ENCODE results near the gene ESRRB.
"Not testable (repeated sequence)": the region's sequence is repeated elsewhere in the genome, so short reads cannot be mapped to it uniquely, and the experiment has no call there.

The ESRRB gene

GRCh38 chr14:76500011-76500410, 124.1 kb downstream of the ESRRB start:
- no peak for DNase-seq

DNA sequence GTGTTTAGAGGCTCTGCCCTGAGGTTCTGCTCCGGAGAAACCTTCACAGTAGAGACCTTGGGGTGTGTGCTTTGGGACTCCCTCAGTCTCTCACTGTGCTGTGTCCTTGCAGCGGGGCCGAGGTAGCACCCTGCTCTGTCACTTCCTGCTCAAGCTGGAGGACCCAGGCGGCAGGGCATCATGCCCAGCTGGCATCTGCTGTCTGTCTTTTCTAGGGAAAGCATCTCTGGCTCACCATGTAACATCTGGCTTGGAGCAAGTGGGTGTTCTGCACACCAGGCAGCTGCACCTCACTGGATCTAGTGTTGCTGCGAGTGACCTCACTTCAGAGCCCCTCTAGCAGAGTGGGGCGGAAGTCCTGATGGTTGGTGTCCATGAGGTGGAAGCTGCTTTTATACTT, 124.5 kb downstream of the ESRRB start:
- no peak for DNase-seq

DNA sequence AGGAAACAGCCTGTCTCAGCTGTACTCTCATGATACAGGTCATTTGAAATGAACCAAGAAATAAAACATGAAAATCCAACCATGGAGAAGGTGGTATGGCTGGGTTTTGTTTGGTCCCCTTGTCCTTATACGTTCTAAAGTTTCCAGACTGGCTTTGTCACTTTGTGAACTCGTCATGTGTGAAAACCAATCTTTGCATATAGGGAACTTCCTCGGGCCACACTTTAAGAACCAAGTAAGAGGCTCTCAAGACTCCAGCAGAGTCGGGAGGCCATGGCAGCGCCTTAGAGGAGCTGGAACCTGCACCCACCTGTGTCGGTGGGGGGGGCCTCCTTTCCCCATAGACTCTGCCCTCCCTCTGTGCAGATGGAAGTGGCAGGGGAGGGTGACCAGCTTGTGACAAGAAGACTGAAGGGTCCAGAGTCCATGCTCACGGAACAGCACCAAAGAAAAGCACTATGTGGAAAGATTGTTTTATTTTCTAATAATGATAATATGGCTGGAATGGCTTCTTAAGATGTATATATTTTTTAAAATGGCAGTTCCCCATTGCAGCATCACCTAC, 125.3 kb downstream of the ESRRB start:
- no peak for DNase-seq

- no peak for DNase-seq
Measured at GRCh38 chr14:76502219-76502618, 126.3 kb downstream of the ESRRB start.

DNA sequence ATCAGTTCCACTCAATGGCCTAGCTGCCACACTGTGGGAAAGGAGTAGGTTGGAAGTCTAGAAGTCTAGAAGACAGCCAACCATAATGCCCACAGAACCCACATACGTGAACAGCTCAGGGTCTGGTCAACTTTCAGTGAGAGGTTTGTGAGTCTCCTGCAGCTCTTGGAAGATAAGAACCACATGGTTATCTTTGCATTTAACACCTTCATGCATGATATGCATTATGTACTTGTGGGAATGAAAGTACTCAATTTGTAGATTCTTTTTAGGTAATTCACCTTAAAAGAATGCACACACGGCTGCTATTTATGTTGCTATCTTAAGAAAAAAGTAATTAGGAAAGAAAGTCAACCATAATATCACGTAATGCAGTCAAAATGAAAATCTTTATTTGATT, 126.7 kb downstream of the ESRRB start:
- DNase-seq = no peak

DNA sequence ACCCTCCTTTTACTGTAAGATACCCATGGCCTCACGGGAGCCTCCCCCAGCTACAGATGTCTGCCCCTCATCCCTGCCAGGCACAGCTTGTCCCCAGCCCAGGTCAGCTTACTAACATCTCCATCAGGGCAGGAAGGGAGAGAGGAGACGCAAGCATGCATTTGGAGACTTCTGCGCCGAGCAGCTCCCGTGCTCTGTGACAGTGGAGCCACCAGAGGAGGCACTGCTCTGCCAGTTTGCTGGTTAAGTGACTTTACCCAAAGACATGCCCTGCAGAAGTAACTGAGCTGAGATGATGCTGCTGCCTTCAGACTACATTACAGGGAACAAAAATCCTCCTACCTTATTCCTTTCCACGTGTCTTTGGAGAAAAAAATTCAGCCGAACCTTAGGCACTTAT, 133.4 kb downstream of the ESRRB start:
- no peak for DNase-seq

GRCh38 chr14:76510181-76510580, 134.2 kb downstream of the ESRRB start:
- no peak for DNase-seq

GRCh38 chr14:76514213-76514998, 138.5 kb downstream of the ESRRB start:
- DNase-seq = peak; percentile 14

DNA sequence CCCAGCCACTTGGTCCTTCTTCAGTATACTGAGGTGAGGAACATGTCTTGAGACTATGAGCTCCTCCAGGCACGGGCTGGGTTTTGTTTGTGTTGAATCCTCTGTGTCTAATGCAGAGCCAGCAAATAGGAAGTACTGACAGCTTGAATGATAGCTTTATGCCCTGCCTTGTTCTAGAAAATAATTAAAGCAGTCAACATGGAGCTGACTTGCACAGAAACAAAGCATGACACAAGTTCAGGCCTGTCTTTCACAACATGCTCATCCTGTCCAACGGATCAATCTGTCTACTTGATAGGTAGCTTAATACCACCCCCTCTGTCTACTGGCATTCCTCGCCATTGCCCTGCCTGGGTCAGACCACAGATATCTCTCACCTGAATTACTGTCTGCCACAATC, 140.9 kb downstream of the ESRRB start:
- DNase-seq = no peak

- DNase-seq = no peak
Measured at GRCh38 chr14:76518366-76518765, 142.4 kb downstream of the ESRRB start.

- no peak for DNase-seq
Measured at GRCh38 chr14:76525106-76525821, 149.3 kb downstream of the ESRRB start.

DNA sequence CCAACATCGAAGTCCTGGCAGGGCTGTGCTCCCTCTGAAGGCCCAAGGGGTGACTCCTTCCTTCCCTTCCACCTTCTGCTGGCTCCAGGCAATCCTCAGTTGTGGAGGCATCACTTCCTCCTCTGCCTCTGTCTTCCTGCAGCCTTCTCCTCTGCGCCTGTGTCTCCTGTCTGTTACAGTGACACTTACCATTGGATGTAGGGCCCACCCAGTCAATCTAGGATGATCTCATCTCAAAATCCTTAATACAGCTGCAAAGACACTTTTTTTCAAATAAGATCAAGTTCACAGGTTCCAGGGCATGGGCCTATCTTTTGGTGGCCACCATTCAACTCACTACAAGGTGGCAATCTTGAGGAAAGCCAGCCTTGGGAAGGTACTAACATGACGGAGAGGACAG, 155.1 kb downstream of the ESRRB start:
- DNase-seq = no peak

DNA sequence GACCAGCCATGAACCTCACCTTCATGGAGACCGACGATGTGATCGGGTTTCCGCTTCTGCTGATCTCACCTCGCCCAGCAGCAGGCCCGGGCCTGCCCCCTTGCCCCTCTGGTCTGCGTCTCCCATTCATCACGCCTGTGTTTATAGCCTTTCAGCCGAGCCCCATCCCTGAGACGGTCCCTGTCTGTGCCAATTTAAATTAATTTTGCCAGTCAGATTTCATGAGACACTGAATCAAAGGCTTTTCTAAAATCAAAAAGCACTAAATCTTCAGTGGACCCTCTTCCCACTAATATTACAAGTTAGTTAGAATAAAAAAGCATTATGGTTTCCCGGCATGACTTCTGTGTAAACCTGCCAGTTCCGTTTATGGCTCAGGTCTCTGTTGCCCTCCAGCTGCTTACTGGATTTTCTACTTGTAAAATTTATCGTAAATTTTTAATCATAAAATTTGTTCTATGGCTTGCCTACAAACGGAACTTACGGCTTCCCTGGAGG, 155.9 kb downstream of the ESRRB start:
- no peak for DNase-seq

GRCh38 chr14:76536636-76537035, 160.7 kb downstream of the ESRRB start:
- not testable (repeated sequence) for DNase-seq

- DNase-seq = no peak
Measured at GRCh38 chr14:76537906-76538647, 162.1 kb downstream of the ESRRB start.

DNA sequence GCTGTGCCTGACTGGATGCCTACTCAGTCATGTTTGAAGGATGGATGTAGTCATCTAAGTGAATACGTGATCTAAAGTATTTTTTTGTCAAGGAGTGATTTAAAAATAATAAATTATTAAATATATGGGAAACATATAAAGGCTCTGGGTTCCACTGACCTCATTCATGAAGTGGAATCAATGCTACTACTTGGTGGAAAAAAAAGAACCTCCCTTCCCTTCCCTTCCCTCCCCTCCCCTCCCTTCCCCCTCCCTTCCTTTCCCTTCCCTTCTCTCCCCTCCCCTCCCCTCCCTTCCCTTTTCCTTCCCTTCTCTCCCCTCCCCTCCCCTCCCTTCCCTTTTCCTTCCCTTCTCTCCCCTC, 162.7 kb downstream of the ESRRB start:
- no peak for DNase-seq

- DNase-seq = no peak
Measured at GRCh38 chr14:76539130-76539529, 163.2 kb downstream of the ESRRB start.

DNA sequence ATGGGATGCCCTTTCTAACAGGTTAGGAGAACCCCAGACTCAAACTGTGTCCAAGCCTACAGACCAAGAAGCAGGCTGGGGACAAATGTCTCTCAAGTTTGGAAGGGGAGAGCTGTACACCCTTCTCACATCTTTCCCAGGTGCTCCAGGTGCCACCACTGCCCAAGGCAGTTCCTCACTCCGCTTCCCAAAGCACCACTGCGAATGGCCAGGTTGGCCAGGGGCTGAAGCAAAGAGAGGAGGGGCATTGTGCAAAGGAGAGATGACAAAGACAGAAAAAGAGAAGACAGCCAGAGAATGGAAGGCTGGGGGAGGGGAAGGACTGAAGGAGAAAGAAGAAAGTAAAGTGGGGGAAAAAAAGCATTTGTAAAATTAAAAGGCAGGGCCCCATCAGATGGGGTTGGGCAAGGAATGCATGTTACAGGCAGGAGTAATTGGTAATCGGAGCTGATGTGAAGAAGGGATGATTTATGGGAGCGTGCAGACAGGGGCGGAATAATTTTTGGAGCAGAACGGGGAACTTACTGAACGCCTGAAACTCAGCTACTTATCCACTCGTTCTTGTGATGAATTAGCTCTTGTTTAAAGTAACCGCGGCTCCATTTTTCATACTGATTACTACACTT, 165.8 kb downstream of the ESRRB start:
- DNase-seq = no peak

GRCh38 chr14:76546426-76547221, 170.7 kb downstream of the ESRRB start:
- peak; percentile 26 for DNase-seq

- DNase-seq = no peak
Measured at GRCh38 chr14:76547831-76548230, 171.9 kb downstream of the ESRRB start.

- no peak for DNase-seq
Measured at GRCh38 chr14:76550534-76550933, 174.6 kb downstream of the ESRRB start.

DNA sequence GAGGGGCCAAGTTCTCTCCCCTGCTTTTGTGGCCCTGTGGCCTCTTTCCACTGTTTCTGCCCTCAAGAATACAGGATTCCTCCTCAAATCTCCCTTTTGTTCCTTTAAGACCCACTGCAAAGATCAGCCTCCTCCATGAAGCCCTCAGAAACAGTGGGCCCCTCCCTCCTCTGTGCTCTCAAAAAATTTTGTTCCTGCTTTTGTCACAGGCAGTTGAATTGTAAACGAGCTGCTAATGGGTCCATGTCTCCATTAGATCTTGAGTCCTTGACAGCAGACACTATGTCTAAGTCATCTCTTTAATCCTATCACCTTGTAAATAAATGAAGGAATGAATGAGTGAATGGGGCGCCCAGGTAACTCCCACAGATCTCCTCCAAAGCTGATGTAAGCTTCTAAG, 175.2 kb downstream of the ESRRB start:
- no peak for DNase-seq

All from activated CD4-positive, alpha-beta T cell treated with anti-CD3 and anti-CD28 coated beads, Interleukin-2, amount 50 U/mL, for 16 hours (primary cell).